NCI-H1436 (cell line): ENCODE results near the gene CYB5R2.
"Not testable (repeated sequence)": the region's sequence is repeated elsewhere in the genome, so short reads cannot be mapped to it uniquely, and the experiment has no call there.

ENCODE experiments used
- DNase-seq: peaks from one replicate; lab custom pipeline; 2025; lab: John Stamatoyannopoulos, UW

The CYB5R2 gene

DNA sequence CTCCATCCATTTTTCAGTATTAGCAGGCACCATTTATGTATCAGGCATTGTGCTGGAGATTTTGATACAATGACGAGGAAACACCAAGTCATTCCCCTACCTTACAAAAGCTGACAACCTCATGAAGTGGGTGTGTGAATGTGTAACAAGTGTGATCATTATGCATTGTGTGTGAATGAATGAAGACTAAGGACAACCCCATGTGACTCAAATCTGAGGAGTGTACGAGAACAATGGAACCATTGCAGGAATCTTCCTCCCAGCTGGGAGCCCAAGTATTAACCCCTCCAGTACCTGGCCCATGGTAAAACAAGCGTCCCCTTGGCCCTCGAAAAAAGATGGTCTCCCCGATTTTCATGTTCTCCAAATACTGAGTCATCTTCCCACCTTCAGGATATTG lies 4.4 kb downstream of the CYB5R2 start:
- DNase-seq, result no peak

DNA sequence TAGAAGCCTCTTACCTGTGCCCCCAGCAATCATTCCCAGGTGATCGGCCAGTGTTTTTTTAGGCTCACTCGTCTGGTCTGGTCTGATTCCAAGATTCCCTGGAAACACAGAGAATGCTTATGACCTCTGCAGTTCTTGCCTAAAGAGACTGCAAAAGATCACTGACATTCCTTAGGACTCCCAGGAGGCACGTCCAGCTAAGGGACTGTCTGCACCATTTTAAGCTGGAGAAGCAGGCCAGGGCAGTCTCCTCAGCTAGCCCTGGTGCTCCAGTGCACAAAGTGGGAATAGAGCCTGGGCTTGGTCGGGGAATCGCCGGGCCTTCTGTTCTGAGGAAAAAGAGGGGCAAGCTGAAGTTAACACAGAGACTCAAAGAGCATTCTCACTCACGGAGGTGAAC lies 4.8 kb downstream of the CYB5R2 start:
- no peak for DNase-seq

- DNase-seq, result no peak
Observed at GRCh38 chr11:7667460-7667859, 5.8 kb downstream of the CYB5R2 start.

DNA sequence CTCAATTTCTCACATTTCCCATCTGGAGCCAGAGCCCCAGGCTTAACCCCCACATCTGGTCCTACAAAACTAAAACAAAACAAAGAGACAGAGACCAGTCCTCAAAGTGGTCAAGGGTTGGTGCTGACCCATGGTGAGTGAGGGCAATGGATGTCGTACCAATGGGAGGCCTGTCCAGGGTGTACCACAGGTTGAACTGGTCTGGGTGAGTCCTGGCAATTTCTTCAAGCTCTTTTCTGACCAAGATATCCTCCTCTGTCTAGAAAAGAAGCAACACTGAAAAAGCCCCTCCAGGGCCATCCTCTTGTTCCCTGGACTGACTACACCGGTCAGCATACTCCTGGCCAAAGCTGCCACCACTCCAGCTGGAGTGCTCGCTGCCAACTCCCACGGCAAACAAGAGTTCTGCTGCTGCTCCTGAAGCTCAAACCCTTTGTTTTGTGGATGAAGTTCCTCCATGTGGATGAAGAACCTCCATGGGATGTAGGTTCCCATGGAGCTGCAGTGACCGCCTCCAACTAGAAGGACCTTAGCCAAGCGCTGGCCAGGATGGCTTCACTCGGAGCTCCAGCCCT lies 6.9 kb downstream of the CYB5R2 start:
- no peak for DNase-seq

GRCh38 chr11:7665473-7666291 lies 7.6 kb downstream of the CYB5R2 start:
- DNase-seq, result peak; percentile 28

DNA sequence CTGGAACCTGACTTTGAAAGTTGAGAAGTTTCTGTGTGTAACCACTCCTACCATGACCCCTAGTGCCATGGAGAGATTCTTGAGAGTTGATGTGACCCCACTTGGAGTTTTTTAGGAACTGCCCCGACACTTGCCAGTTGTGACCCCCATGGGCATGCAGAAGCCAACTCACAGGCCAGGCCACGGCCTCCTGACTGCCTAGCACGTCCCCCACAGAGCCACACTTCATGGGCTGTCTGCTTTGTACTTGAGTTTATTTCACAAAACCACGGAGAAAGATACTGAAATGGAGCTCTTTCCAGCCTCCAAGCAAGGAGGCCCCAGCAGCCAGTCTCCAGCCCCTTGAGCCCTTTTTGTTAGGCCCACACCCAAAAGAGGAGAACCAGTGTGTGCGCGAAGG lies 8.4 kb downstream of the CYB5R2 start:
- no peak for DNase-seq

DNA sequence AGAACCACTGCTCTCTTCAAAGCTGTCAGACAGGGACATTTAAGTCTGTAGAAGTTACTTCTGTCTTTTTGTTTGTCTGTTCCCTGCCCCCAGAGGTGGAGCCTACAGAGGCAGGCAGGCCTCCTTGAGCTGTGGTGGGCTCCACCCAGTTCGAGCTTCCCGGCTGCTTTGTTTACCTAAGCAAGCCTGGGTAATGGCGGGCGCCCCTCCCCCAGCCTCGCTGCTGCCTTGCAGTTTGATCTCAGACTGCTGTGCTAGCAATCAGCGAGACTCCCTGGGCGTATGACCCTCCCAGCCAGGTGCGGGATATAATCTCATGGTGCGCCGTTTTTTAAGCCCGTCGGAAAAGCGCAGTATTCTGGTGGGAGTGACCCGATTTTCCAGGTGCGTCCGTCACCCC lies 9.8 kb downstream of the CYB5R2 start:
- not testable (repeated sequence) for DNase-seq

DNA sequence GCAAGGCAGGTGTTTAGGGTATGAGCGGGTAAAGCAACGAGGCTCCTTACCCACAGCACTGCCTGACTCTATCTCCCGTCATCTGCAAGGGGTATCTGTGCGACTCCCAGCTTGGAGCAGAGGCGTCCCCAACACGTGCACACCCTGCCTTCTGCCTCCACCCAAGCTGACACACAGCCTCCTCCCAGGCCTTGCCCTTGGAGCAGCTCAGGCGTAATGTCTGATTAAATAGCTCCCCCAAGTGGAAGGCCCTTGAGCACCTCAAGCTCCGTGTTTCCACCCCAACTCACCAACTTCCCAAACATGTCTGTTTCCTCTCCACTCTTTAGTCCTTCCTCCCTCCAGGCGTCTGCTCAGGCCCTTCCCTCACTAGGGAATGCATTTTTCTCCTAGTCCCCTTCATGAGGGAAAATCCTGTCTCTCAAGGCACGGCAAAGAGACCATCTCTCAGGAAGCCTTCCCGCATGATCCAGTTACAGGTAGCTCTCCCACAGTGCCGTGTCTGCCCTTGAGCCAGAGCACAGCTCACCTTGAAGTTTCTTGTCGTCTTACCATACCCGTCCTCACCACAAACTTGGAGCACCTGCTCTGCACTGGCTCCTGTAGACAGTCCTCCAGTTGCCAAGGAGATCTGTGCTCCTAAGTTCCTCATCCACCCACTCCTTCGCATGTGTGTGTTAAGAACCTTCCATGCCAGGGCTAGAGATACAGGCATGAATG lies 15.8 kb downstream of the CYB5R2 start:
- no peak for DNase-seq

DNA sequence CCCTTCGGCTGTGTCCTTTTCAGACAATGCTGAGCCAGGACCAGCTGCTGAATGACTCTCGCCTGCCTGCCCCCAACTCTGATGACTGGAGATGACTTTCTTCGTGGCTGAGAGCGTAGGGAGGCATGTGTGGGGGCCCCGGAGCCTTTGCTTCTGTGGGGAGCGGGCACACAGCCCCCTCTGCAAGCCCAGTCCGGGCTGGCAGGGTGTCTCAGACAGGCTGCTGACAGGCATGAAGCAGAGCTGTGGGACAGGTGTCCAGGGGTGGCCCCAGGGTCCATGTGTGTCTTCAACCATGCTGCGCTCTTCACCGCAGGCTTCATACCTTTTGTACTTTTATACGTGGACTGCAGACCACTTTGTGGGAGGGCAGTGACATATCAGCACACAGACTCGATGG lies 16.6 kb downstream of the CYB5R2 start:
- no peak for DNase-seq

DNA sequence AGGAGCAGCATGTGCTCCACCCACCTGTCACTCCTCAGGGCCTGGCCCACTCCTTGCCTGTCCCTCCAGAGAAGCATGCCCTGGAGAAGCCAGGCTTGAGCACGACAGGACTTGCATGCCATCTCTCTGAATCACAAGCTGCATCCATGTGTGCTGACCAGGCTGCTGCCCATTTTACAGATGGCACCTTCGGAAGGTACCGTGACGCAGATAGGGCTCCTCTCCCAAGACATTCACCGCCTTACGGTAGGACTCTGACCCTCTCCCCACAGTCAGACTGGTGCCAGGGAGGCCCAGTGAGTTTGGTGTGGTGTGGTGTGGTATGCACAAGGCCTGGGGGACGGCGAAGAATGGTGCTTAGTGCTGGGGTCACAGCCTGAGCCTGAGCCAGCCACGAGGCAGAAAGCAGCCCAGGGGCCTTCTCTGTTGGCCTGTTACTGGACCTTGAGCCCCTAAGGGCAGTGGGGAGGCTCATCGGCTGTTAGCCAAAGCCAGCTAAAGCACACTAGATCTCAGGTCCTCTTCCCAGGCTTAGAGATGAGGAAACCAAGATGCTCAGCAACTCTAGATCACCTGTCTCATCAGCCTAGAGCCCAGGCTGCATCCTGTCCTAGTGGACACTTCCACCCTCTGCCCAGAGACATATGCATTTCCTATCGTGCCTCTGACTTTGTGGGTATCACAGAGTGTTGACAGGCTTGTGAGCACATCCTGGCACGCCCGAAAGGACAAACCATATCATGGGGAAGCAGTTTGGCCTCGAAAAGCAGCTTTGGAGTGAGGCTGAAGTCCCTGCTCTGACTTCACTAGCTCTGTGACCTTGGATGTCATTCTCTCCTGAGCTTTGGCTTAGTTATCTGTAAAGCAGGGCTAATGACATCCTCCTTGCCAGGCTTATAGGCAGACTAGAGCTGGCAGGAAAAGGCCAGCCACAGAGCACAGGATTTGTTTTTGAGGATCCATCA lies 17.8 kb downstream of the CYB5R2 start:
- DNase-seq, result no peak

DNA sequence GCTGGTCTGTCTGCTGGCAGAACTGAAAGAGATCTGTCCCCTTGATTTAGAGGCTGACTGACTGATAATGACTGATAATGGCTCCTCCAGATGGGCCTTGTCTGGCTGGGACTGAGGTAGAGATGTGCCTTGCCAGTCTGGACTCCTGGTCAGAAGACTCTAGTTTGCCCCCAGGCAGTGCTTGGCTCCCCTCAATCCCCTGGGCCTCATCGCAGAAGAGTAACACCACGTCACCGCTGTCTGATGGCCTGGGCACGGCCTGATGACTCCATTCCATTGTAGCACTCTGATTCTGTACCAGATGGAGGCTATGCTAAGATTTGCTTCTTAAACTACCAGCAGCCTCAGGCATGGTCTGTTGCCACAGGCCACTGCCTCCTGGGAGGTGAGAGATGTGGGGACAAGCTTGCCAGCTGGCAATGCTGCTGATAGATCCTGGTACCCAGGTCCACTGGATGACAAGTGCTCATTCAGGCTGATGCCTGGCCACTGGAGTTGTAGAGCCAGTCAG lies 19.1 kb downstream of the CYB5R2 start:
- DNase-seq, result no peak

DNA sequence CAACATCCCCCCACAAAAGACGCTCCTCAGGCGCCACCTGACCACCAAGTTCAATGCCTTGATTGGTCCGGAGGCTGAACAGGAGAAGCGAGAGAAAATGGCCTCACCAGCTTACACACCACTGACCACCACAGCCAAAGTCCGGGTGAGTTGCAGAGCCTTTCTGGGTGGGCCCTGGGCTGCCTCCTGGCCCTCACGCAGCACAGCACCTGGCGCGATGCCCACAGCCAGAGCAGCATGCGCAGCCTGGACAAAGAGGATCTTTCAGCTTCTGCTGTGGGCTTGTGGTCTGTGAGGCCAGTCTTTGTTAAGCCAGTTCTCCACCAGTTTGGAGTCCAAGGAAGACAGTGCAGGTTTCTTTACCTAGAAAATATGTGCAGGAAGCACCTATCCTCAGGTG lies 21.6 kb downstream of the CYB5R2 start:
- DNase-seq, result no peak

GRCh38 chr11:7651140-7651551 lies 22.2 kb downstream of the CYB5R2 start:
- no peak for DNase-seq

- DNase-seq, result no peak
Observed at GRCh38 chr11:7648264-7648663, 25.0 kb downstream of the CYB5R2 start.

GRCh38 chr11:7646866-7647265 lies 26.4 kb downstream of the CYB5R2 start:
- no peak for DNase-seq

GRCh38 chr11:7645206-7645605 lies 28.1 kb downstream of the CYB5R2 start:
- no peak for DNase-seq

GRCh38 chr11:7643314-7643713 lies 30.0 kb downstream of the CYB5R2 start:
- no peak for DNase-seq

GRCh38 chr11:7642747-7643146 lies 30.6 kb downstream of the CYB5R2 start:
- DNase-seq, result no peak

- no peak for DNase-seq
Observed at GRCh38 chr11:7640816-7641215, 32.5 kb downstream of the CYB5R2 start.

- DNase-seq, result no peak
Observed at GRCh38 chr11:7639643-7640025, 33.7 kb downstream of the CYB5R2 start.

DNA sequence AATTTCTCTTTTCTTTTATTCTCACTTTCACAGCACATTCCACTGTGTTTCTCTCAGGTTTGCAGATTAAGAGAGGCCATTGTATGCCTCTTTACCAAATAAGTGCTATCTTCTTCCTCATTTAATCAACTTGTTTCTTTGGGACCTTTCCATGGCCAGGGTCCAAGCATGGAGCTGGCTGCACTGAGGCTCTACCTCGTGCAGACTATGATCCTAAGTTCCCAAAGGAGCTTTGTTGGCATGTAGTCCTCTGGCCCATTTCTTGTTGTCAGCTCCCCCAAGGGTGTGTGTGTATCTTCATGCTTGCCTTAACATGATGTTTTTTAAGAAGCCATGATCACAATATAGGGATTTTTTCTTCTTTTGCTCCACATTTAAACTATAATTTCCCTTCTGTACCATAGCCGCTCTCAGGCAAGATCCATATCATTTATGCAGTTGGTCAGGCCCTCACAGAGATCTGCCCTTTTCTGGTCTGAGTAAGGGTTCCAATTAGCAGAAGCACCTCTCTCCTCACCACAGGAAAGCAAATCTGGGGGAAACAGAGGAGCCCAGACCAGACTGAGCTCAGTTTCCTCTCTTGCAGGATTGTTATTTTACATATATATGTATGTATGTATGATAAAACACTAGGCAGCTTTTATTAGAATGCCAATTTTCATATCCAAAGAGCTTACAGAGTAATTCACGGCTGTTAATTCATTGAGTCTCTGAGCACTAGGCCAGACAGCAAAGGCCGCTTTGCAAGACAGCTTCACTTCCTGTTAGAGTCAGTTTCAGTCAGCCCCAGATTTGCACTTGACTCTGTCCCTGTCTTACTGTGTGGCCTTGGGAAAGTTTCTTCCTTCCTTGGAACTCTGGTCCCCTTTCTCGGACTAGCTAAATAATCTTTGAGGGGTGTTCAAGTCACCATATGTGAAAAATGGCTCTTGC lies 34.3 kb downstream of the CYB5R2 start:
- no peak for DNase-seq
